Body of pancreas (tissue), 4 donors: Measurements from ENCODE around the gene CHD6. TPM values are rescaled to one million over a fixed set of nuclear protein-coding genes. Genes with fewer than 3 reads are reported as not detected.

Source experiments
- ATAC-seq: fragments of 150-250 bp; one replicate; pipeline ENCODE4 v1.9.1; 2016
- DNase-seq, 4 donors: peaks; one replicate each; pipeline ENCODE4 v3.0.0-alpha.2; 2019
- H3K27ac ChIP-seq, 4 donors: fragments of 200-600 bp; sonication (generic); 1 replicate in 3 of 4; 2 replicates in 1 of 4; pipeline versions ENCODE4 v1.5.1 to v1.6.1; 2016 to 2019; ENCODE audit warnings: mild to moderate bottlenecking in 1 of 4, mixed read lengths in 1 of 4, moderate library complexity in 1 of 4
- H3K27me3 ChIP-seq, 2 donors: fragments of 200-600 bp; sonication (generic); one replicate each; pipeline ENCODE4 v1.6.0; 2016; ENCODE audit warnings: mild to moderate bottlenecking in 1 of 2
- H3K36me3 ChIP-seq, 2 donors: fragments of 200-600 bp; sonication (generic); replicated peaks in 1 of 2; 2 replicates each; pipeline ENCODE4 v1.5.1; 2016; ENCODE audit warnings: low read depth in 2 of 2; ENCODE audit not compliant: insufficient read depth in 1 of 2
- H3K4me1 ChIP-seq: fragments of 200-600 bp; sonication (generic); one replicate; pipeline ENCODE4 v1.6.0; 2016
- H3K4me3 ChIP-seq, 2 donors: fragments of 200-600 bp; sonication (generic); 1 replicate in 1 of 2; 2 replicates in 1 of 2; pipeline ENCODE4 v1.5.1; 2016 to 2019
- H3K9me3 ChIP-seq, 3 donors: fragments of 200-600 bp; sonication (generic); 1 replicate in 2 of 3; 2 replicates in 1 of 3; pipeline ENCODE4 v1.5.1; 2016
- CTCF ChIP-seq, 7 experiments: fragments of 450-650 bp in 4 of 7; fragments of 200-600 bp in 3 of 7; sonication (generic) in 3 of 7; IDR thresholded peaks; one replicate each; pipeline ENCODE4 v1.5.1; 2016 to 2019; ENCODE audit warnings: antibody characterized with exemption in 7 of 7
- POLR2A ChIP-seq, 3 donors: fragments of 450-650 bp; IDR thresholded peaks; one replicate each; pipeline ENCODE4 v1.6.1; 2016; ENCODE audit warnings: antibody characterized with exemption in 3 of 3, mild to moderate bottlenecking in 2 of 3
- WGBS, 2 donors: methylation state at CpG; one replicate each; pipeline ENCODE4 v1.1.5; 2017; 5-methylcytosine and 5-hydroxymethylcytosine counted together
- intact Hi-C: fragments of 100-400 bp; cut with DNase I; formaldehyde crosslinking; loops from one replicate; pipeline ENCODE4 v1.15.1; 2023
- total RNA-seq, 2 donors: library from RNA; depleted of rRNA; stranded (reverse); fragments of >200 nt; gene quantifications; one replicate each; pipeline ENCODE4 v1.1.0, GENCODE V29; 2016

The CHD6 gene
- total RNA-seq, 2 donors from 2014 or later, result 21.8 to 43.5 TPM

DNA sequence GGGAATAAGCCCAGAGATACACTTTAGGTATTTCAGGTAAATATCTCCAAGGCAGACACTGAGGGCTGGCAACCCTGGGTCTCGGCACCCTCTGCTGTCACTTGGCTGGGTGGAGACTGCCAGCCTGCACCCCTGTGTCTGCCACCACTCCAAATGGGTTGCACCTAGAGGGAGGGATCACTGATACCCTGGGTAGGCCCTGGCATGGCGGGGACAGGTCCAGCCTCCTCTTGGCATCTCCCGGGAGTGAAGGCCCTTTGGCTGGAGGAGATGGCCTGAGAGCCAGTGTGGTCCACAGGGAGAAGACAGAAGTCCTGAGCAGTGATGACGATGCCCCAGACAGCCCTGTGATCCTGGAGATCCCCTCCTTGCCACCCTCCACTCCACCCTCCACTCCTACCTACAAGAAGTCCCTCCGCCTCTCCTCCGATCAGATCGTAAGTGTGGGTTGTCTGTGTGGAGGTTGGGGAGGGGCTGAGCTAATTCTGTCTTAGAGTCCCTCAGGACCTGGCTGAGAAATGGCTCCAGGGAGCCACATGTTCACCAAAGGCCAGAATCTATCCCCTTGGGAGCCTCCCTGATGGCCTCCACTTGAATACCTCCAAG is 262.5 kb downstream of the CHD6 start:
- H3K4me1 ChIP-seq, result no peaks in the 10 kb centered on the region
- peaks cover 0 to 8% of the 10 kb centered on the region in 2 donors for H3K36me3 ChIP-seq
- no peak overlapping the region for H3K4me3 ChIP-seq
- no peaks in the 10 kb centered on the region for H3K27me3 ChIP-seq
- H3K27ac ChIP-seq, result no peak overlapping the region
- ATAC-seq (no peak), DNase-seq (no peak)
- intact Hi-C loops, result no loop called here
- 91 to 94% methylated on average over 4 to 7 of the region's 7 CpGs for WGBS, 2 donors
- TF ChIP-seq CTCF (IDR thresholded peaks at IDR 0.05) (no peak), POLR2A (IDR thresholded peaks at IDR 0.05) (no peak)
- no peaks in the 10 kb centered on the region for H3K9me3 ChIP-seq

- ATAC-seq (no peak), DNase-seq (no peak)
- intact Hi-C loops, result no loop called here
- no peaks in the 10 kb centered on the region for H3K4me1 ChIP-seq
- no peaks in the 10 kb centered on the region for H3K9me3 ChIP-seq
- H3K4me3 ChIP-seq, result no peak overlapping the region
- WGBS, 2 donors, result 91 to 98% methylated on average over 3 of the region's 3 CpGs
- H3K27ac ChIP-seq, result no peak overlapping the region
- peaks cover 0 to 8% of the 10 kb centered on the region in 2 donors for H3K36me3 ChIP-seq
- no peak for TF ChIP-seq CTCF (IDR thresholded peaks at IDR 0.05)
- TF ChIP-seq POLR2A (IDR thresholded peaks at IDR 0.05), result no peak
- H3K27me3 ChIP-seq, result no peaks in the 10 kb centered on the region
These were observed 263.0 kb downstream of the CHD6 start for GRCh38 chr20:41355192-41355591.

DNA sequence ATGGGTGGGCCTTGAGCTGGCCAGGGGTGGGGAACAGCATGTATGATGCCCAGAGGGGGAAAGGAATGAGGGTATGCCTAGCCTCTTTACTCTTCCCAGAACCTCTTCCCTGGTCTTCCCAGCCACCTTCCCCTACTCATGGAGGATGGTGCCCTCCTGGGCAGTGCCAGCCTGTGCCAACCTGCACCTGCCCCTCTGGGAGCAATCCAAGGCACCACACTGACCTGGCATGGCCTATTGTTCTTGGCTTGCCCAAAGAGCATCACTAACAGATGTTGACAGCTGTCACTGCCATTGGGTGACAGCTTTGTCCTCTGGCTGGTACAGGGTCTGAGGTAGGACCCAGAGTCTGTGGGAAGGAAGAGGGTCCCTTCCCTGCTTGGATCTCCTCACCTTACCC is 264.6 kb downstream of the CHD6 start:
- Histone ChIP-seq H3K4me3 (no peak overlapping the region), H3K4me1 (no peaks in the 10 kb centered on the region), H3K9me3 (no peaks in the 10 kb centered on the region), H3K36me3 (peaks cover 0 to 11% of the 10 kb centered on the region in 2 donors), H3K27ac (no peak overlapping the region), H3K27me3 (no peaks in the 10 kb centered on the region)
- ATAC-seq (no peak), DNase-seq (no peak)
- TF ChIP-seq POLR2A (IDR thresholded peaks at IDR 0.05) (no peak), CTCF (IDR thresholded peaks at IDR 0.05) (no peak)
- intact Hi-C loops, result no loop called here

DNA sequence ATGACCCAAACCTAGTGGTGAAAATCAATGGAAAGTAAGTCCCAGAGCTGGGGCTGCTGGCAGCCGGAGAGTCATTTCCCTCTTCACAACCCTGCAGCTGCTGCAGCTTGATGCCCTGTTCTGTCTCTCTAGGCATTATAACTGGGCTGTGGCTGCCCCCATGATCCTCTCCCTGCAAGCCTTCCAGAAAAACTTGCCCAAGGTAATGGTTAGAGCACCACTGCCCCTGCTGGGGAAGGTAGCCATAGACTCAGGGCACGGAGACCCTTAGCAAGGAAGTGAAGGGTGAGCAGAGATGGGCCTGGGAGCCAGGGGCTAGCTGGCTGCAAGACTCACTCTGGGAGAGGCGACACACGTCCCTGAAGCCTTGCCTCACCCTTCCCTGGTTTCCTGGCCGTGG is 265.5 kb downstream of the CHD6 start:
- no peak overlapping the region for H3K27ac ChIP-seq
- TF ChIP-seq POLR2A (IDR thresholded peaks at IDR 0.05) (no peak), CTCF (IDR thresholded peaks at IDR 0.05) (no peak)
- 85 to 94% methylated on average over 4 to 5 of the region's 5 CpGs for WGBS, 2 donors
- H3K9me3 ChIP-seq, result no peaks in the 10 kb centered on the region
- H3K4me3 ChIP-seq, result no peak overlapping the region
- no peak for DNase-seq
- ATAC-seq, result no peak
- peaks cover 0 to 11% of the 10 kb centered on the region in 2 donors for H3K36me3 ChIP-seq
- H3K4me1 ChIP-seq, result peaks cover 4% of the 10 kb centered on the region
- intact Hi-C loops, result no loop called here
- H3K27me3 ChIP-seq, result no peaks in the 10 kb centered on the region

DNA sequence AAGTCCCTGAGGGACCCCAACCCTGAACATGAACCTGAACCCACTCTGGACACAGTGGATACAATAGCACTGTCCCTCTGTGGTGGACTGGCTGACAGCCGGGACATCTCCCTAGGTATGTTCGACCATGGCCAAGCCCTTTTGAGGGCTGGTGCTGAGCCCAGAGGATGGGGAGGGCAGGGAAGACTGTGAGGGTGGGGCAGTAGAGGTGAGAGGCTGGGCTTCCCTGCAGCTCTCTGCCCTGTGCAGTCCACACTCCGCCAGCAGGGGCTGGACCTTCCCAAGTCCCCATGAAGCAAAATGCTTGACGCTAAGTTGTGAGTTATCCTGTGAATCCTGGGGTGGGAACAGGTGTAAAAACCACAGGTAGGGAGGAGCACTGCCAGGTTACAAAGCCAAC is 266.1 kb downstream of the CHD6 start:
- no peaks in the 10 kb centered on the region for H3K9me3 ChIP-seq
- peaks cover 0 to 7% of the 10 kb centered on the region in 2 donors for H3K36me3 ChIP-seq
- no peak overlapping the region for H3K4me3 ChIP-seq
- H3K4me1 ChIP-seq, result peaks cover 6% of the 10 kb centered on the region
- H3K27ac ChIP-seq, result no peak overlapping the region
- ATAC-seq (no peak), DNase-seq (no peak)
- intact Hi-C loops, result no loop called here
- TF ChIP-seq CTCF (IDR thresholded peaks at IDR 0.05) (no peak), POLR2A (IDR thresholded peaks at IDR 0.05) (no peak)
- WGBS, 2 donors, result 76% methylated on average over 4 of the region's 4 CpGs; no CpG with 5 or more reads in 1 of the 2 donors
- no peaks in the 10 kb centered on the region for H3K27me3 ChIP-seq
